Adrenal gland (tissue), 5 donors: ENCODE results near the gene TLE3.

ENCODE experiments used
- POLR2A ChIP-seq, 2 donors: fragments of 450-650 bp; IDR thresholded peaks; one replicate each; pipeline ENCODE4 v1.6.1; 2017; ENCODE audit warnings: antibody characterized with exemption in 2 of 2, mild to moderate bottlenecking in 2 of 2, moderate library complexity in 1 of 2
- TF ChIP-seq, protein P1 (sequence below), 6 experiments: fragments of 450-650 bp in 4 of 6; fragments of 200-600 bp in 2 of 6; sonication (generic) in 1 of 6; IDR thresholded peaks; 1 replicate in 5 of 6; 2 replicates in 1 of 6; pipeline versions ENCODE4 v1.5.1 to v1.8.0; 2016 to 2021; ENCODE audit warnings: antibody characterized with exemption in 6 of 6, mild to moderate bottlenecking in 2 of 6, moderate library complexity in 1 of 6
- donor health status: DM: no; HTN: no; CAD: no.

DNA sequence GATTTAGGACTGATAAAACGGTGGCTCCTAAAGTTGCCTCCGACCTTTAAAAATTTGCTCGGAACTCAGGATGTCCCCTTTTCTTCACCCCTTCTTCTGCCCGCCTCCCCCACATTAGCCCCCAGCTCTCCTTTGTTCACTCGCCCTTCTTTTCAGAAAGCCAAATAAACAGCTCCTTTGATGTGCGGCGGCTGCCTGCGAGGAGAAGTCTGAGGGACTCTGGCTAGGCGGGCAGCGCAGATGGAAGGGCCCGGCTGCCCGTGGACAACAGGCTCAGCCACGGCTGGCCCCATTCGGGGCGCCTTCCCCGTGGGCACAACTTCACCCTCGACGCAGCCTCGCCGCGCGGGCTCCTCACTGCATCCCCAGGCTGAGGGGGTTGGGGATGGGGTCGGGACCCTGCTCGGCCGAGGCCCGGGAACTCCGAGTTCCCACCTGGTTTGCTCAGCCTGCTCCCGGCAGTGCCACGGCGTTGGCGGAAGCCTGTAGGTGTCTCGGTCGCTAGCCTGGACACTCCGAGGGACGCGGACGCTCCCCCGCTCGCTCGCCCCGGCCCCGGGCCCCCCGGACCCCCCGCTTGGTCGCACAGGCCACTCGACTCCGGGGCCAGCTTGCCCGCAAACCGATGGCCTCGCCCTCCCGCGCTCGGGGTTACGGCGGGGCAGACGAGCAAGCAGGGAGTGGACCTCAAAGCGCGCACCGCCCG, 897 bp upstream of the TLE3 start:
- TF ChIP-seq, protein P1, sequence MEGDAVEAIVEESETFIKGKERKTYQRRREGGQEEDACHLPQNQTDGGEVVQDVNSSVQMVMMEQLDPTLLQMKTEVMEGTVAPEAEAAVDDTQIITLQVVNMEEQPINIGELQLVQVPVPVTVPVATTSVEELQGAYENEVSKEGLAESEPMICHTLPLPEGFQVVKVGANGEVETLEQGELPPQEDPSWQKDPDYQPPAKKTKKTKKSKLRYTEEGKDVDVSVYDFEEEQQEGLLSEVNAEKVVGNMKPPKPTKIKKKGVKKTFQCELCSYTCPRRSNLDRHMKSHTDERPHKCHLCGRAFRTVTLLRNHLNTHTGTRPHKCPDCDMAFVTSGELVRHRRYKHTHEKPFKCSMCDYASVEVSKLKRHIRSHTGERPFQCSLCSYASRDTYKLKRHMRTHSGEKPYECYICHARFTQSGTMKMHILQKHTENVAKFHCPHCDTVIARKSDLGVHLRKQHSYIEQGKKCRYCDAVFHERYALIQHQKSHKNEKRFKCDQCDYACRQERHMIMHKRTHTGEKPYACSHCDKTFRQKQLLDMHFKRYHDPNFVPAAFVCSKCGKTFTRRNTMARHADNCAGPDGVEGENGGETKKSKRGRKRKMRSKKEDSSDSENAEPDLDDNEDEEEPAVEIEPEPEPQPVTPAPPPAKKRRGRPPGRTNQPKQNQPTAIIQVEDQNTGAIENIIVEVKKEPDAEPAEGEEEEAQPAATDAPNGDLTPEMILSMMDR (IDR thresholded peaks at IDR 0.05) = no peak
- no peak for TF ChIP-seq POLR2A (IDR thresholded peaks at IDR 0.05)
